ENCODE data around the gene SMIM32. TPM values are rescaled to one million over a fixed set of nuclear protein-coding genes. Genes with fewer than 3 reads are reported as not detected.

The SMIM32 gene
- total RNA-seq, 1 experiment from 2014 or later = not detected

GRCh38 chr5:136200761-136201160 is 7.8 kb upstream of the SMIM32 start:
- no peaks in the 10 kb centered on the region for H3K27me3 ChIP-seq (ENCODE audit: insufficient read depth, low read depth)
- no peak overlapping the region for H3K27ac ChIP-seq
- H4K20me1 ChIP-seq (ENCODE audit: insufficient read depth) = no peaks in the 10 kb centered on the region
- no peaks in the 10 kb centered on the region for H3K36me3 ChIP-seq (ENCODE audit: low read depth)
- ChIA-PET CTCF (no interaction called here), POLR2A (ENCODE audit: unreplicated experiment) (no interaction called here)
- intact Hi-C loops (cut with micrococcal nuclease; ENCODE audit: unreplicated experiment) = no loop called here
- H3K4me3 ChIP-seq = no peak overlapping the region
- peaks cover 5% of the 10 kb centered on the region for H3K4me1 ChIP-seq (replicated peaks; ENCODE audit: insufficient read depth)
- H2AFZ ChIP-seq = no peak overlapping the region
- no peak for DNase-seq
- H3K9me3 ChIP-seq (ENCODE audit: insufficient read depth, low read depth) = no peaks in the 10 kb centered on the region
- no peak overlapping the region for H3K4me2 ChIP-seq
- no peak for TF ChIP-seq EZH2 (IDR thresholded peaks at IDR 0.05; ENCODE audit: low read depth)
- TF ChIP-seq, protein P1, sequence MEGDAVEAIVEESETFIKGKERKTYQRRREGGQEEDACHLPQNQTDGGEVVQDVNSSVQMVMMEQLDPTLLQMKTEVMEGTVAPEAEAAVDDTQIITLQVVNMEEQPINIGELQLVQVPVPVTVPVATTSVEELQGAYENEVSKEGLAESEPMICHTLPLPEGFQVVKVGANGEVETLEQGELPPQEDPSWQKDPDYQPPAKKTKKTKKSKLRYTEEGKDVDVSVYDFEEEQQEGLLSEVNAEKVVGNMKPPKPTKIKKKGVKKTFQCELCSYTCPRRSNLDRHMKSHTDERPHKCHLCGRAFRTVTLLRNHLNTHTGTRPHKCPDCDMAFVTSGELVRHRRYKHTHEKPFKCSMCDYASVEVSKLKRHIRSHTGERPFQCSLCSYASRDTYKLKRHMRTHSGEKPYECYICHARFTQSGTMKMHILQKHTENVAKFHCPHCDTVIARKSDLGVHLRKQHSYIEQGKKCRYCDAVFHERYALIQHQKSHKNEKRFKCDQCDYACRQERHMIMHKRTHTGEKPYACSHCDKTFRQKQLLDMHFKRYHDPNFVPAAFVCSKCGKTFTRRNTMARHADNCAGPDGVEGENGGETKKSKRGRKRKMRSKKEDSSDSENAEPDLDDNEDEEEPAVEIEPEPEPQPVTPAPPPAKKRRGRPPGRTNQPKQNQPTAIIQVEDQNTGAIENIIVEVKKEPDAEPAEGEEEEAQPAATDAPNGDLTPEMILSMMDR (conservative IDR thresholded peaks at IDR 0.05) = no peak
- no peaks in the 10 kb centered on the region for H3K9me2 ChIP-seq (ENCODE audit: insufficient read depth)
- BruUV-seq (replicated peaks) = no TSS peak
- no peaks in the 10 kb centered on the region for H3F3A ChIP-seq (ENCODE audit: insufficient read depth, low read depth)
- H3K79me2 ChIP-seq (ENCODE audit: low read depth) = no peaks in the 10 kb centered on the region

DNA sequence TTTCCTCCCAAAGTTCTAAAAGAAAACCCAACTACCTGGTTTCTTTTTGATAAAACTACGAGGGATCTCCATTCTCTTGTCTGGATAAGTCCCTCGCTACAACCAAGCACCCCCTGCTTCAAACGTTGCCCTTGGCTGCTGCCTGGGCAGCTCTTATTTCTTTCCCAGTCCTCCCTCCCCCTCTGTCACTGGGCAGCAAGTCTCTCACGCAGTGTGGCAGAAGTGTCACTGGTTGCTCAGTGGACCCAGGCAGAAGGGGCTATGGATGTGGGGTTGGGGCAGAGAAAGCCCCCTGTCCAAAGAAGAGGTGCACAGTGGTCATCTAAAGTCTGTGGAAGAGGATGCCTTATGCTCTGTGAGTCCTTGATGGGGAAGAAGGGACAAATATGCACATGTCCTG is 7.2 kb upstream of the SMIM32 start:
- Histone ChIP-seq H3K4me1 (replicated peaks; ENCODE audit: insufficient read depth) (peaks cover 5% of the 10 kb centered on the region), H3K27me3 (ENCODE audit: insufficient read depth, low read depth) (no peaks in the 10 kb centered on the region), H3K9me3 (ENCODE audit: insufficient read depth, low read depth) (no peaks in the 10 kb centered on the region), H3F3A (ENCODE audit: insufficient read depth, low read depth) (no peaks in the 10 kb centered on the region), H3K4me3 (no peak overlapping the region), H4K20me1 (ENCODE audit: insufficient read depth) (no peaks in the 10 kb centered on the region), H3K9me2 (ENCODE audit: insufficient read depth) (no peaks in the 10 kb centered on the region), H2AFZ (no peak overlapping the region), H3K79me2 (ENCODE audit: low read depth) (no peaks in the 10 kb centered on the region), H3K4me2 (no peak overlapping the region), H3K36me3 (ENCODE audit: low read depth) (no peaks in the 10 kb centered on the region), H3K27ac (no peak overlapping the region)
- ChIA-PET CTCF (no interaction called here), POLR2A (ENCODE audit: unreplicated experiment) (no interaction called here)
- no TSS peak for BruUV-seq (replicated peaks)
- no peak for DNase-seq
- no peak for TF ChIP-seq EZH2 (IDR thresholded peaks at IDR 0.05; ENCODE audit: low read depth)
- TF ChIP-seq, protein P1 (conservative IDR thresholded peaks at IDR 0.05) = no peak
- intact Hi-C loops (cut with micrococcal nuclease; ENCODE audit: unreplicated experiment) = no loop called here

DNA sequence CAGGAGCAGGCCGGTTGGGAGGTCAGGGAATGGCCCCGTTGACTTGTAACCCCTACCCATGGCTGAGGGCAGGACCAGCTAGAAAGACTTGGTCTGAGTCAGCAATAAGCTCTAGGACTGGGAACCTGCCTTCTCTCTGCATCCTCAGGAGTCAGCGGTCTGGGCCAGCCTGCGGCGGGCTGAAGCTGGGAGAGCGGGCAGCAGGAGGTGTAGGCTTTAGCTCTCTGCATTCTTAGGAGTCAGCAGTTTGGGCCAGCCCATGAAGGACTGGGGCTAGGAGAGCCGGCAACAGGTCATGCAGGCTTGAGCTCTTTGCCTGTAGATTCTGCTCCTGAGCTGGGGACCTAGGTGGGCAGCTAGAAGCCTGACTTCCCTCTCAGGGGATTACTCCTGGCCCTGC is 6.4 kb upstream of the SMIM32 start:
- Histone ChIP-seq H3F3A (ENCODE audit: insufficient read depth, low read depth) (no peaks in the 10 kb centered on the region), H3K27ac (no peak overlapping the region), H3K4me1 (replicated peaks; ENCODE audit: insufficient read depth) (peaks cover 5% of the 10 kb centered on the region), H3K4me2 (no peak overlapping the region), H3K79me2 (ENCODE audit: low read depth) (no peaks in the 10 kb centered on the region), H2AFZ (no peak overlapping the region), H3K4me3 (no peak overlapping the region), H3K27me3 (ENCODE audit: insufficient read depth, low read depth) (no peaks in the 10 kb centered on the region), H3K9me3 (ENCODE audit: insufficient read depth, low read depth) (no peaks in the 10 kb centered on the region), H3K36me3 (ENCODE audit: low read depth) (no peaks in the 10 kb centered on the region), H4K20me1 (ENCODE audit: insufficient read depth) (no peaks in the 10 kb centered on the region), H3K9me2 (ENCODE audit: insufficient read depth) (no peaks in the 10 kb centered on the region)
- POLR2A ChIA-PET (ENCODE audit: unreplicated experiment) = no interaction called here
- intact Hi-C loops (cut with micrococcal nuclease; ENCODE audit: unreplicated experiment) = no loop called here
- DNase-seq = no peak
- CTCF ChIA-PET = no interaction called here
- no peak for TF ChIP-seq EZH2 (IDR thresholded peaks at IDR 0.05; ENCODE audit: low read depth)
- TF ChIP-seq, protein P1 (conservative IDR thresholded peaks at IDR 0.05) = no peak
- no TSS peak for BruUV-seq (replicated peaks)
